Esophagus squamous epithelium (tissue), 4 donors: Measurements from ENCODE around the gene BEND3.

Experiments used
- POLR2A ChIP-seq, 4 donors: fragments of 450-650 bp; IDR thresholded peaks; one replicate each; pipeline ENCODE4 v1.6.1; 2017; ENCODE audit warnings: antibody characterized with exemption in 4 of 4, mild to moderate bottlenecking in 4 of 4, moderate library complexity in 3 of 4
- TF ChIP-seq, protein P1 (sequence below), 6 experiments: fragments of 450-650 bp in 4 of 6; fragments of 200-600 bp in 2 of 6; sonication (generic) in 2 of 6; IDR thresholded peaks; one replicate each; pipeline ENCODE4 v1.5.1; 2016 to 2019; ENCODE audit warnings: antibody characterized with exemption in 6 of 6, mild to moderate bottlenecking in 4 of 6, moderate library complexity in 4 of 6

DNA sequence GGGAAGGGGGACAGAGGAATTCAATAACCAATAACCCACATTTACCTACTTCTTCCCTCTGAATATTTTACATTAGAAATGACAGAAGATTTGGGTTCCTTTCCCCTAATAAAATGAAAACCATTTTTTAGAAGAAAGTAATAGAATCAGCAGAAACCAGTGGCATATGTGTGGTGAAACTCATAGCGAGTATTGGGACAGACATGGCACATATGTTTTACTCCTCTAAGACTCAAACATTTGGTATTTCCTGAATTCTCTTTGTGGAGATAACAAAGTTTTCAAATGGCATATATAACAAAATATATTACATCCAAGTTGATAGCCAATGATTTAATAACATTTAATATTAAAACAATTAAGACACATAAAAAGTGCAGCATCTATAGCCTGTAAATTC is 12.9 kb upstream of the BEND3 start:
- TF ChIP-seq, protein P1, sequence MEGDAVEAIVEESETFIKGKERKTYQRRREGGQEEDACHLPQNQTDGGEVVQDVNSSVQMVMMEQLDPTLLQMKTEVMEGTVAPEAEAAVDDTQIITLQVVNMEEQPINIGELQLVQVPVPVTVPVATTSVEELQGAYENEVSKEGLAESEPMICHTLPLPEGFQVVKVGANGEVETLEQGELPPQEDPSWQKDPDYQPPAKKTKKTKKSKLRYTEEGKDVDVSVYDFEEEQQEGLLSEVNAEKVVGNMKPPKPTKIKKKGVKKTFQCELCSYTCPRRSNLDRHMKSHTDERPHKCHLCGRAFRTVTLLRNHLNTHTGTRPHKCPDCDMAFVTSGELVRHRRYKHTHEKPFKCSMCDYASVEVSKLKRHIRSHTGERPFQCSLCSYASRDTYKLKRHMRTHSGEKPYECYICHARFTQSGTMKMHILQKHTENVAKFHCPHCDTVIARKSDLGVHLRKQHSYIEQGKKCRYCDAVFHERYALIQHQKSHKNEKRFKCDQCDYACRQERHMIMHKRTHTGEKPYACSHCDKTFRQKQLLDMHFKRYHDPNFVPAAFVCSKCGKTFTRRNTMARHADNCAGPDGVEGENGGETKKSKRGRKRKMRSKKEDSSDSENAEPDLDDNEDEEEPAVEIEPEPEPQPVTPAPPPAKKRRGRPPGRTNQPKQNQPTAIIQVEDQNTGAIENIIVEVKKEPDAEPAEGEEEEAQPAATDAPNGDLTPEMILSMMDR (IDR thresholded peaks at IDR 0.05) = no peak
- TF ChIP-seq POLR2A (IDR thresholded peaks at IDR 0.05) = no peak
